ENCODE results near the gene ANKRD29.

DNA sequence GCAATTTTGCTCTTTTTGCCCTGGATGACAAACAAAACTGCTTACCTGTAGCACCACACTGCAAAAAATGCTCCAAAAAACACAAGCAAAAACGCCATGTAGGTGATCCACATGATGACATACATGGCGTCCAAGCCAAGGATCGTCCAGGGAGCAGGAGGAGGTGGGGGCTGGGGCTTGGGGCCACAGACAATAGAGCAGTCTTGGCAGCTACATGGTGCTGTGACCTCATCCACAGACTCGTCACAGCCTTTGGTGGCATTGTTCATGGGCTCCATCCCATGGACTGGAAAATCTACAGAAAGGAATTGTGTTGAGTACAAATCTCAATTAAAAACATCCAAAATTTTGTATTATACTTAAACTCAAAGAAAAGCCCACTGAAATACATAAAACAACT lies 102.5 kb downstream of the ANKRD29 start:
- TF ChIP-seq, protein P1, sequence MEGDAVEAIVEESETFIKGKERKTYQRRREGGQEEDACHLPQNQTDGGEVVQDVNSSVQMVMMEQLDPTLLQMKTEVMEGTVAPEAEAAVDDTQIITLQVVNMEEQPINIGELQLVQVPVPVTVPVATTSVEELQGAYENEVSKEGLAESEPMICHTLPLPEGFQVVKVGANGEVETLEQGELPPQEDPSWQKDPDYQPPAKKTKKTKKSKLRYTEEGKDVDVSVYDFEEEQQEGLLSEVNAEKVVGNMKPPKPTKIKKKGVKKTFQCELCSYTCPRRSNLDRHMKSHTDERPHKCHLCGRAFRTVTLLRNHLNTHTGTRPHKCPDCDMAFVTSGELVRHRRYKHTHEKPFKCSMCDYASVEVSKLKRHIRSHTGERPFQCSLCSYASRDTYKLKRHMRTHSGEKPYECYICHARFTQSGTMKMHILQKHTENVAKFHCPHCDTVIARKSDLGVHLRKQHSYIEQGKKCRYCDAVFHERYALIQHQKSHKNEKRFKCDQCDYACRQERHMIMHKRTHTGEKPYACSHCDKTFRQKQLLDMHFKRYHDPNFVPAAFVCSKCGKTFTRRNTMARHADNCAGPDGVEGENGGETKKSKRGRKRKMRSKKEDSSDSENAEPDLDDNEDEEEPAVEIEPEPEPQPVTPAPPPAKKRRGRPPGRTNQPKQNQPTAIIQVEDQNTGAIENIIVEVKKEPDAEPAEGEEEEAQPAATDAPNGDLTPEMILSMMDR (IDR thresholded peaks at IDR 0.05), result no peak
- TF ChIP-seq POLR2AphosphoS5 (IDR thresholded peaks at IDR 0.05) (no peak), POLR2A (IDR thresholded peaks at IDR 0.05) (no peak), EP300 (IDR thresholded peaks at IDR 0.05) (no peak)

Data from stomach (tissue), 4 donors.